K562 (cell line): ENCODE measurements around the gene ST6GALNAC2. TPM values are rescaled to one million over a fixed set of nuclear protein-coding genes. Genes with fewer than 3 reads are reported as not detected.

Source experiments
- ATAC-seq: fragments of 200-7000 bp; cut with Tn5 transposase; 3 replicates; pipeline ENCODE4 v1.9.1; 2020; ENCODE audit warnings: moderate library complexity
- BruUV-seq: library from RNA; stranded (reverse); fragments of 400-500 nt; replicated peaks from 2 replicates; lab custom pipeline; 2021; lab: Mats Ljungman, UMichigan
- CTCF ChIA-PET: fragments of 300-600 bp; formaldehyde crosslinking; extraction: SDS; loops from one replicate; lab custom pipeline; 2021; ENCODE audit warnings: low intra/inter-chr PET ratio; lab: Yijun Ruan, JAX
- POLR2A ChIA-PET: fragments of 300-600, 350-650 bp; sonication (Branson Sonifier 250); formaldehyde crosslinking; extraction: SDS; loops from one replicate; lab custom pipeline; 2021; ENCODE audit warnings: antibody characterized with exemption, inconsistent platforms; lab: Yijun Ruan, JAX
- DNase-seq, 4 experiments: peaks; one replicate each; pipeline versions ENCODE4 v3.0.0 to v3.0.0-alpha.2; 2011 to 2018; ENCODE audit warnings: low spot score in 3 of 4, mixed read lengths in 3 of 4; ENCODE audit errors: extremely low read depth in 1 of 4
- FAIRE-seq: peaks from 2 replicates; lab custom pipeline; 2011; peaks lifted over from hg19 to GRCh38; lab: Jason Lieb, UNC
- H2AFZ ChIP-seq: 2 replicates; pipeline ENCODE4 v1.6.0; 2011; ENCODE audit warnings: low read depth, low read length, control low read depth, inconsistent platforms
- H3K27ac ChIP-seq: fragments of 200-600 bp; 3 replicates; pipeline ENCODE4 v1.8.0; 2011; ENCODE audit warnings: low read depth, mild to moderate bottlenecking, control low read depth, inconsistent platforms, low read length, moderate library complexity, mixed read lengths; ENCODE audit errors: extremely low read depth
- H3K27me3 ChIP-seq, 2 experiments: fragments of 300-600 bp in 1 of 2; 2 replicates in 1 of 2; 3 replicates in 1 of 2; pipeline versions ENCODE4 v1.6.0 to v1.8.0; 2011; ENCODE audit warnings: inconsistent platforms in 2 of 2, low read length in 2 of 2, mild to moderate bottlenecking in 1 of 2, mixed read lengths in 1 of 2, moderate library complexity in 1 of 2; ENCODE audit not compliant: control insufficient read depth in 2 of 2, insufficient read depth in 2 of 2
- H3K36me3 ChIP-seq: fragments of 300-600 bp; 3 replicates; pipeline ENCODE4 v1.8.0; 2011; ENCODE audit warnings: mild to moderate bottlenecking, low read length, inconsistent platforms; ENCODE audit not compliant: control insufficient read depth, insufficient read depth
- H3K4me1 ChIP-seq, 2 experiments: fragments of 200-600 bp in 1 of 2; replicated peaks in 1 of 2; 2 replicates in 1 of 2; 3 replicates in 1 of 2; pipeline versions ENCODE4 v1.5.1 to v1.8.0; 2011; ENCODE audit warnings: inconsistent platforms in 2 of 2, low read length in 2 of 2, mild to moderate bottlenecking in 1 of 2, mixed read lengths in 1 of 2, moderate library complexity in 1 of 2; ENCODE audit not compliant: control insufficient read depth in 2 of 2, insufficient read depth in 2 of 2
- H3K4me2 ChIP-seq: 2 replicates; pipeline ENCODE4 v1.6.1; 2011; ENCODE audit warnings: low read length, control low read depth, inconsistent platforms, mixed read lengths; ENCODE audit not compliant: insufficient read depth
- H3K4me3 ChIP-seq: fragments of 200-600 bp; sonication (generic), shearing (Covaris generic); 2 replicates; pipeline ENCODE4 v1.5.1; 2016; ENCODE audit warnings: control low read depth, inconsistent platforms
- H3K79me2 ChIP-seq: fragments of 200-600 bp; 3 replicates; pipeline ENCODE4 v1.8.0; 2011; ENCODE audit warnings: low read length, inconsistent platforms; ENCODE audit not compliant: control insufficient read depth, insufficient read depth
- H3K9ac ChIP-seq, 2 experiments: 2 replicates each; pipeline versions ENCODE4 v1.6.0 to v1.6.1; 2011; ENCODE audit warnings: low read depth in 2 of 2, low read length in 2 of 2, control low read depth in 1 of 2, inconsistent platforms in 1 of 2, mild to moderate bottlenecking in 1 of 2, mixed read lengths in 1 of 2; ENCODE audit not compliant: insufficient read depth in 1 of 2
- H3K9me1 ChIP-seq: one replicate; pipeline ENCODE4 v1.6.0; 2011; ENCODE audit warnings: inconsistent platforms, mild to moderate bottlenecking, low read length, moderate library complexity; ENCODE audit not compliant: control insufficient read depth, insufficient read depth
- H3K9me3 ChIP-seq: replicated peaks from 2 replicates; pipeline ENCODE4 v1.5.1; 2011; ENCODE audit warnings: low read depth, low read length, inconsistent platforms; ENCODE audit not compliant: control insufficient read depth, insufficient read depth
- H4K20me1 ChIP-seq: replicated peaks from 2 replicates; pipeline ENCODE4 v1.6.1; 2011; ENCODE audit warnings: low read length, inconsistent platforms, mixed read lengths; ENCODE audit not compliant: control insufficient read depth, insufficient read depth
- HLTF ChIP-seq: fragments of 450-650 bp; IDR thresholded peaks from 2 replicates; pipeline ENCODE4 v1.6.1; 2016
- JUND ChIP-seq, 2 experiments: IDR thresholded peaks; 2 replicates in 1 of 2; 3 replicates in 1 of 2; pipeline ENCODE4 v1.6.1; 2011; ENCODE audit warnings: borderline replicate concordance in 2 of 2, low read depth in 2 of 2, low read length in 2 of 2, improper control_type of control experiment in 1 of 2, missing biosample characterization in 1 of 2, missing genetic modification characterization in 1 of 2, missing genetic modification reagents in 1 of 2
- KAT8 ChIP-seq: fragments of 450-650 bp; IDR thresholded peaks from 2 replicates; pipeline ENCODE4 v1.6.1; 2016; ENCODE audit warnings: low read depth, mild to moderate bottlenecking
- NFYB ChIP-seq: IDR thresholded peaks from 2 replicates; pipeline ENCODE4 v1.6.1; 2011; ENCODE audit warnings: mild to moderate bottlenecking, moderate library complexity; ENCODE audit not compliant: insufficient read length; ENCODE audit errors: extremely low read depth
- NUFIP1 ChIP-seq: fragments of 450-650 bp; IDR thresholded peaks from 2 replicates; pipeline ENCODE4 v1.6.1; 2018; ENCODE audit not compliant: partially characterized antibody
- PTTG1 ChIP-seq: fragments of 450-650 bp; IDR thresholded peaks from 2 replicates; pipeline ENCODE4 v1.6.1; 2016; ENCODE audit warnings: low read depth, mild to moderate bottlenecking, missing genetic modification characterization, missing compliant biosample characterization
- RBM34 ChIP-seq: fragments of 200-400 bp; formaldehyde crosslinking; IDR thresholded peaks from 2 replicates; pipeline ENCODE4 v1.6.1; 2018; ENCODE audit warnings: low read length, borderline replicate concordance; ENCODE audit not compliant: insufficient read depth
- SIN3B ChIP-seq: fragments of 450-650 bp; IDR thresholded peaks from 2 replicates; pipeline ENCODE4 v1.6.1; 2017; ENCODE audit warnings: low read depth, mild to moderate bottlenecking, moderate library complexity
- SMAD3 ChIP-seq: fragments of 450-650 bp; formaldehyde crosslinking; conservative IDR thresholded peaks from 2 replicates; pipeline ENCODE4 v1.4.0; 2020; ENCODE audit warnings: mild to moderate bottlenecking
- SNRNP70 ChIP-seq: fragments of 200-400 bp; formaldehyde crosslinking; optimal IDR thresholded peaks from 2 replicates; pipeline ENCODE3; 2017; ENCODE audit warnings: low read depth, low read length
- ZNF311 ChIP-seq: fragments of 250-450 bp; sonication (Bioruptor Pico); IDR thresholded peaks from 2 replicates; pipeline ENCODE4 v1.4.0; 2020; ENCODE audit warnings: mild to moderate bottlenecking, moderate library complexity
- ZNF444 ChIP-seq: fragments of 250-450 bp; sonication (Bioruptor Pico); IDR thresholded peaks from 2 replicates; pipeline ENCODE4 v1.4.0; 2020; ENCODE audit warnings: mild to moderate bottlenecking, moderate library complexity
- WGBS: fragments of 100-300 bp; shearing (Covaris generic); methylation state at CpG from one replicate; pipeline ENCODE4 v1.1.6; 2016; ENCODE audit warnings: low coverage, mixed read lengths; ENCODE audit not compliant: insufficient coverage; ENCODE audit errors: missing lambda C conversion rate; 5-methylcytosine and 5-hydroxymethylcytosine counted together
- in situ Hi-C: fragments of 300-500 bp; cut with MboI; formaldehyde crosslinking; loops from 4 replicates; pipeline ENCODE4 v1.15.0; 2018; ENCODE audit warnings: inconsistent platforms, mixed read lengths
- intact Hi-C: fragments of 100-400 bp; cut with micrococcal nuclease; formaldehyde crosslinking; loops from 2 replicates; pipeline ENCODE4 v1.14.2; 2022
- polyA plus RNA-seq, 8 experiments: library from polyadenylated mRNA; depleted of rRNA in 4 of 8; stranded (reverse) in 5 of 8; unstranded in 3 of 8; fragments of >200 nt; fragmentation: Nextera tagmentation in 2 of 8; fragmentation: Illumina TruSeq in 1 of 8; extraction: Ambion mirVana in 2 of 8; extraction: Trizol in 1 of 8; gene quantifications; 2 replicates each; pipeline versions ENCODE4 v1.2.1 to v1.2.3, GENCODE V29; 2011 to 2014; ENCODE audit warnings: inconsistent platforms in 1 of 8, missing spikeins in 1 of 8
- total RNA-seq, 7 experiments: library from RNA; depleted of rRNA in 6 of 7; stranded (reverse); fragments of >200 nt in 6 of 7; fragmentation: Illumina TruSeq in 2 of 7; extraction: Trizol in 2 of 7; gene quantifications; 2 replicates each; pipeline versions ENCODE4 v1.2.1 to v1.2.3, GENCODE V29; 2011 to 2021; ENCODE audit warnings: low replicate concordance in 1 of 7
- TF ChIP-seq, protein P1 (sequence below): sonication (generic); formaldehyde crosslinking; IDR thresholded peaks from 2 replicates; pipeline ENCODE4 v1.8.0; 2022; ENCODE audit warnings: mild to moderate bottlenecking, missing genetic modification reagents
- TF ChIP-seq, protein P2 (sequence below), 2 experiments: fragments of 450-650 bp; IDR thresholded peaks; 2 replicates each; pipeline ENCODE4 v1.6.1; 2018; ENCODE audit warnings: mild to moderate bottlenecking in 2 of 2, low read depth in 1 of 2; ENCODE audit not compliant: partially characterized antibody in 2 of 2
- TF ChIP-seq, protein P3 (sequence below): fragments of 250-450 bp; sonication (Bioruptor Pico); IDR thresholded peaks from 2 replicates; pipeline ENCODE4 v1.9.0; 2021; ENCODE audit warnings: mild to moderate bottlenecking, inconsistent platforms

ST6GALNAC2 gene
- total and polyA plus RNA-seq, 9 of the 15 experiments (the other 6 are each of a cell fraction or from before 2014, with no cell fraction given): 0.18 TPM; not detected in 8

DNA sequence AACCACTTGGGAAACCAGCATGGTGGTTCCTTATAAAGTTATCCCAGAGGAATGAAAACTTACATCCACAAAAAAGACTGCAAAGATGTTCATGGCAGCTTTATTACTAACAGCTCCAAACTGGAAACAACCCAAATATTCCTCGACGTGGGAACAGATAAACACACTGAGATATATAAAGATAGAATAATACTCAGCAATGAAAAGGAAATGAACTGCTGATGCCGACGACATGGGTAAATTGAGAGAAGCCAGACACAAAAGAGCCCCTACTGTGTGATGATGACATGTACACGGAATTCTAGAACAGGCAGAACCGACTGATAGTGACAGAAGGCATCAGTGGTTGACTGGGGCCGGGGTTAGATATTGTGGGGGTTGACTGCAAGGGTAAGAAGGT lies 36.1 kb downstream of the ST6GALNAC2 start:
- DNase-seq (no peak), FAIRE-seq (no peak), ATAC-seq (no peak)
- Histone ChIP-seq H3K4me3 (no peak overlapping the region), H3K27me3 (no peaks in the 10 kb centered on the region), H3K36me3 (no peaks in the 10 kb centered on the region), H3K9me3 (no peaks in the 10 kb centered on the region), H3K4me1 (peaks cover 0 to 23% of the 10 kb centered on the region in 2 experiments; a peak in 3 of 5 replicates), H3K79me2 (no peaks in the 10 kb centered on the region), H3K4me2 (no peak overlapping the region), H3K9me1 (no peaks in the 10 kb centered on the region), H2AFZ (no peak overlapping the region), H3K9ac (no peak overlapping the region), H3K27ac (no peak overlapping the region), H4K20me1 (no peaks in the 10 kb centered on the region)
- 23% methylated on average over 7 of the region's 7 CpGs for WGBS
- intact Hi-C loops: loop anchor here (5.0 kb wide), 1 partner anchor 42 kb away; no protein-coding TSS in a partner anchor
- ChIA-PET CTCF (no interaction called here), POLR2A (interaction anchor here (0.6 to 1.0 kb wide), 5 partner anchors 8 to 132 kb away, joined by 3 to 5 read pairs (median 3); no protein-coding TSS in a partner anchor)
- BruUV-seq: no TSS peak
- in situ Hi-C loops: no loop called here
- TF ChIP-seq, protein P1, sequence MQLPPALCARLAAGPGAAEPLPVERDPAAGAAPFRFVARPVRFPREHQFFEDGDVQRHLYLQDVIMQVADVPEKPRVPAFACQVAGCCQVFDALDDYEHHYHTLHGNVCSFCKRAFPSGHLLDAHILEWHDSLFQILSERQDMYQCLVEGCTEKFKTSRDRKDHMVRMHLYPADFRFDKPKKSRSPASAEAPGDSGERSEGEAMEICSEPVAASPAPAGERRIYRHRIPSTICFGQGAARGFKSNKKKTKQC (CRISPR knock-in tag): no peak
- TF ChIP-seq RBM34: no peak
- no peak for TF ChIP-seq HLTF
- TF ChIP-seq PTTG1: no peak
- TF ChIP-seq NUFIP1: no peak
- TF ChIP-seq, protein P2, sequence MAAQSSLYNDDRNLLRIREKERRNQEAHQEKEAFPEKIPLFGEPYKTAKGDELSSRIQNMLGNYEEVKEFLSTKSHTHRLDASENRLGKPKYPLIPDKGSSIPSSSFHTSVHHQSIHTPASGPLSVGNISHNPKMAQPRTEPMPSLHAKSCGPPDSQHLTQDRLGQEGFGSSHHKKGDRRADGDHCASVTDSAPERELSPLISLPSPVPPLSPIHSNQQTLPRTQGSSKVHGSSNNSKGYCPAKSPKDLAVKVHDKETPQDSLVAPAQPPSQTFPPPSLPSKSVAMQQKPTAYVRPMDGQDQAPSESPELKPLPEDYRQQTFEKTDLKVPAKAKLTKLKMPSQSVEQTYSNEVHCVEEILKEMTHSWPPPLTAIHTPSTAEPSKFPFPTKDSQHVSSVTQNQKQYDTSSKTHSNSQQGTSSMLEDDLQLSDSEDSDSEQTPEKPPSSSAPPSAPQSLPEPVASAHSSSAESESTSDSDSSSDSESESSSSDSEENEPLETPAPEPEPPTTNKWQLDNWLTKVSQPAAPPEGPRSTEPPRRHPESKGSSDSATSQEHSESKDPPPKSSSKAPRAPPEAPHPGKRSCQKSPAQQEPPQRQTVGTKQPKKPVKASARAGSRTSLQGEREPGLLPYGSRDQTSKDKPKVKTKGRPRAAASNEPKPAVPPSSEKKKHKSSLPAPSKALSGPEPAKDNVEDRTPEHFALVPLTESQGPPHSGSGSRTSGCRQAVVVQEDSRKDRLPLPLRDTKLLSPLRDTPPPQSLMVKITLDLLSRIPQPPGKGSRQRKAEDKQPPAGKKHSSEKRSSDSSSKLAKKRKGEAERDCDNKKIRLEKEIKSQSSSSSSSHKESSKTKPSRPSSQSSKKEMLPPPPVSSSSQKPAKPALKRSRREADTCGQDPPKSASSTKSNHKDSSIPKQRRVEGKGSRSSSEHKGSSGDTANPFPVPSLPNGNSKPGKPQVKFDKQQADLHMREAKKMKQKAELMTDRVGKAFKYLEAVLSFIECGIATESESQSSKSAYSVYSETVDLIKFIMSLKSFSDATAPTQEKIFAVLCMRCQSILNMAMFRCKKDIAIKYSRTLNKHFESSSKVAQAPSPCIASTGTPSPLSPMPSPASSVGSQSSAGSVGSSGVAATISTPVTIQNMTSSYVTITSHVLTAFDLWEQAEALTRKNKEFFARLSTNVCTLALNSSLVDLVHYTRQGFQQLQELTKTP (IDR thresholded peaks at IDR 0.05; ENCODE audit: low read depth in 1 of 2, partially characterized antibody in 2 of 2): no peak
- no peak for TF ChIP-seq ZNF444 (CRISPR knock-in tag)
- TF ChIP-seq SIN3B: no peak
- TF ChIP-seq NFYB: no peak
- TF ChIP-seq JUND (IDR thresholded peaks at IDR 0.05; ENCODE audit: borderline replicate concordance, low read depth, low read length): no peak
- no peak for TF ChIP-seq JUND (tag; IDR thresholded peaks at IDR 0.05; ENCODE audit: borderline replicate concordance, low read depth, low read length)
- TF ChIP-seq SNRNP70: no peak
- TF ChIP-seq, protein P3, sequence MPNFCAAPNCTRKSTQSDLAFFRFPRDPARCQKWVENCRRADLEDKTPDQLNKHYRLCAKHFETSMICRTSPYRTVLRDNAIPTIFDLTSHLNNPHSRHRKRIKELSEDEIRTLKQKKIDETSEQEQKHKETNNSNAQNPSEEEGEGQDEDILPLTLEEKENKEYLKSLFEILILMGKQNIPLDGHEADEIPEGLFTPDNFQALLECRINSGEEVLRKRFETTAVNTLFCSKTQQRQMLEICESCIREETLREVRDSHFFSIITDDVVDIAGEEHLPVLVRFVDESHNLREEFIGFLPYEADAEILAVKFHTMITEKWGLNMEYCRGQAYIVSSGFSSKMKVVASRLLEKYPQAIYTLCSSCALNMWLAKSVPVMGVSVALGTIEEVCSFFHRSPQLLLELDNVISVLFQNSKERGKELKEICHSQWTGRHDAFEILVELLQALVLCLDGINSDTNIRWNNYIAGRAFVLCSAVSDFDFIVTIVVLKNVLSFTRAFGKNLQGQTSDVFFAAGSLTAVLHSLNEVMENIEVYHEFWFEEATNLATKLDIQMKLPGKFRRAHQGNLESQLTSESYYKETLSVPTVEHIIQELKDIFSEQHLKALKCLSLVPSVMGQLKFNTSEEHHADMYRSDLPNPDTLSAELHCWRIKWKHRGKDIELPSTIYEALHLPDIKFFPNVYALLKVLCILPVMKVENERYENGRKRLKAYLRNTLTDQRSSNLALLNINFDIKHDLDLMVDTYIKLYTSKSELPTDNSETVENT: no peak
- no peak for TF ChIP-seq SMAD3 (CRISPR knock-in tag)
- TF ChIP-seq ZNF311 (CRISPR knock-in tag): no peak
- no peak for TF ChIP-seq KAT8
